ENCODE data around the gene DNAAF5. TPM values are rescaled to one million over a fixed set of nuclear protein-coding genes. Genes with fewer than 3 reads are reported as not detected.

Gene DNAAF5
- total and polyA plus RNA-seq, 2 donors: 10.6 to 20.9 TPM

DNA sequence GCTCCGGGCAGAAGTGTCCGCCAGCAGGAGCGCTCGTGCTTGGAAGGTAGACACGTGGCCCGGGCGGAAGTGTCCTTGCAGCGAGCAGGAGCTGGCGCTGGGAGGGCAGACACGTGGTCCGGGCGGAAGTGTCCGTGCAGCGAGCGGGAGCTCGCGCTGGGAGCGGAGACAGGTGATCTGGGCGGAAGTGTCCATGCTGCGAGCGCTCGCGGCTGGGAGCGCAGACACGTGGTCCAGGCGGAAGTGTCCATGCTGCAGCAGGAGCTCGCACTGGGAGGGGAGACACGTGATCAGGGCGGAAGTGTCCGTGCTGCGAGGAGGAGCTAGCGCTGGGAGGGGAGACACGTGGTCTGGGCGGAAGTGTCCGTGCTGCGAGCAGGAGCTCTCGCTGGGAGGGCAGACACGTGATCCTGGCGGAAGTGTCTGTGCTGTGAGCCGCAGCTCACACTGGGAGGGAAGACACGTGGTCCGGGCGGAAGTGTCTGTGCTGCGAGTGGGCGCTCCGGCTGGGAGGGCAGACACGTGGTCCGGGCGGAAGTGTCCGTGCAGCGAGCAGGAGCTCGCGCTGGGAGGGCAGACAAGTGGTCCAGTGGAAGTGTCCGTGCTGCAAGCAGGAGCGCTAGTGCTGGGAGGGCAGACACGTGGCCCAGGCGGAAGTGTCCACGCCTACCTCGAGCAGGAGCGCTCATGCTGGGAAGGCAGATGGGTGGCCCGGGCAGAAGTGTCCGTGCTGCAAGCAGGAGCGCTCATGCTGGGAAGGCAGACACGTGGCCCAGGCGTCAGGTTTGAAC, 41.6 kb downstream of the DNAAF5 start:
- WGBS: 87% methylated on average over 65 of the region's 65 CpGs
- H3K4me1 ChIP-seq (ENCODE audit: insufficient read depth): no peaks in the 10 kb centered on the region
- peaks cover 7% of the 10 kb centered on the region for H3K36me3 ChIP-seq (ENCODE audit: insufficient read depth)
- DNase-seq (ENCODE audit: extremely low spot score): no peak
- no peak overlapping the region for H3K4me3 ChIP-seq (ENCODE audit: low read depth, low read length)
- no peak overlapping the region for H3K27ac ChIP-seq (ENCODE audit: low read depth)

DNA sequence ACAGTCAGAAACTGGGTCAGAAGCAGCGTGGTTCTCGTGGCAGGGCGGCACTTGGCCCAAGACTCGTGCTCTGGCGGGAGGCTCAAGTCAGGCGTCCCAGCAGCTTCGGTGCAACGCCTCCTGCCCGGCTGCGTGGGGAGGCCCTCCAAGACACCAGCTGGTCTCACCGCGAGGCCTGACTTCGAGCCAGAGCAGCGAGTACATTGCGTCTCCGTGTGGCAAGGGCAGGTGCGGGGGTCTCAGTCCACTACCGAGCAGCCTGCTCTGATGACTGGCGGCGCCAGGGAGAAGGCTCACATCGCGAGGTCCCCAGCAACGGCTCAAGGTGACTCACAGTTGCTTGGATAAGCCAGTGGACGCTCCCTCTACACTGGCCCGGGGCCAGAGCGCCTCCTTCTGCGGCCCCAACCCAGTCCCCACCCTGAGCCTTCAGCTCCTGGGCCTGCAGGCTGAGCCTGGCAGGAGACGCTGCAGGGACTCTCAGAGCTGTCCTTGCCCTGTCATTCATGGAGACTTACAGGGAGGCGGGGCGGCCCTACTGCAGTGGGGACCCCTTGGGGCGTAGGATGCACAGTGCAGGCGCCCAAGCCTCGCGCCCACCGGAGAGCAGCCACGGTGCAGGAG, 42.5 kb downstream of the DNAAF5 start:
- Histone ChIP-seq H3K27ac (ENCODE audit: low read depth) (no peak overlapping the region), H3K36me3 (ENCODE audit: insufficient read depth) (peaks cover 7% of the 10 kb centered on the region), H3K4me1 (ENCODE audit: insufficient read depth) (no peaks in the 10 kb centered on the region), H3K4me3 (ENCODE audit: low read depth, low read length) (no peak overlapping the region)
- 68% methylated on average over 36 of the region's 36 CpGs for WGBS
- DNase-seq (ENCODE audit: extremely low spot score): no peak

DNA sequence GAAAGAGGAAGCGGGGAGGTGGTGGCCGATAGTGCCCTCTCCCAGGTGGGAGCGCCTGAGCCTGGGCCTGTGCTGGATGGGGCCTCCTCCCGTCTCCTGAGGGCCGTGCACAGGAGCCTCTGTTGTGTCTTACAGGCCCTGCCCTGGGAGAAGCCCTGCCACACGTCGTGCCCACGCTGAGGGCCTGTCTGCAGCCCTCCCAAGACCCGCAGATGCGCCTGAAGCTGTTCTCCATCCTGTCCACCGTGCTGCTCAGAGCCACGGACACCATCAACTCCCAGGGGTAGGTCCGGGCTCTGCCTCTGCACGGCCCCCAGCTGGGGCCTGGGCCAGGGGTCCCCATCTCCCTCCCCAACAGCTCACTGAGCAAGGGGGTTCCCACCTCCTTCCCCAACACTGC, 43.8 kb downstream of the DNAAF5 start:
- no peaks in the 10 kb centered on the region for H3K4me1 ChIP-seq (ENCODE audit: insufficient read depth)
- peaks cover 3% of the 10 kb centered on the region for H3K36me3 ChIP-seq (ENCODE audit: insufficient read depth)
- no peak for DNase-seq (ENCODE audit: extremely low spot score)
- 88% methylated on average over 14 of the region's 14 CpGs for WGBS
- H3K4me3 ChIP-seq (ENCODE audit: low read depth, low read length): no peak overlapping the region
- H3K27ac ChIP-seq (ENCODE audit: low read depth): no peak overlapping the region

DNA sequence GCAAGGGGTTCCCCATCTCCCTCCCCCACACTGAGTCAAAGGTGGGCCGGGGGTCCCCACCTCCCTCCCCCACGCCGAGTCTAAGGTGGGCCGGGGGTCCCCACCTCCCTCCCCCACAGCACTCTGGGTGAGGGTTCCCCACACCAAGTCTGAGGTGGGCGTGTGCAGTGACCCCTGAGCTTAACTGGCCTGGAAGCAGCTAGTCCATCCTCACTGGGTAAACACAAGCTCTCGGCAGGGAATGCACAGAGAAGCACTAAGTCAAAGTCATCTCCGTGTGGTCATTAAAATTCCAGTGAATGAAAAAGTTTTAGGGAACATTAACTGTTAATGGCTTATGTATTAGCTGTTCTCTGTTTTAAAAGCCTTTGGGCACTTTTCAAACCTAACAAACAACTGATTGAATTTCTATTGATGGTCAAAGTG, 44.3 kb downstream of the DNAAF5 start:
- no peak for DNase-seq (ENCODE audit: extremely low spot score)
- no peak overlapping the region for H3K4me3 ChIP-seq (ENCODE audit: low read depth, low read length)
- H3K36me3 ChIP-seq (ENCODE audit: insufficient read depth): no peaks in the 10 kb centered on the region
- peak overlapping the region; percentile 50 for H3K27ac ChIP-seq (ENCODE audit: low read depth)
- 42% methylated on average over 7 of the region's 7 CpGs for WGBS
- H3K4me1 ChIP-seq (ENCODE audit: insufficient read depth): no peaks in the 10 kb centered on the region

DNA sequence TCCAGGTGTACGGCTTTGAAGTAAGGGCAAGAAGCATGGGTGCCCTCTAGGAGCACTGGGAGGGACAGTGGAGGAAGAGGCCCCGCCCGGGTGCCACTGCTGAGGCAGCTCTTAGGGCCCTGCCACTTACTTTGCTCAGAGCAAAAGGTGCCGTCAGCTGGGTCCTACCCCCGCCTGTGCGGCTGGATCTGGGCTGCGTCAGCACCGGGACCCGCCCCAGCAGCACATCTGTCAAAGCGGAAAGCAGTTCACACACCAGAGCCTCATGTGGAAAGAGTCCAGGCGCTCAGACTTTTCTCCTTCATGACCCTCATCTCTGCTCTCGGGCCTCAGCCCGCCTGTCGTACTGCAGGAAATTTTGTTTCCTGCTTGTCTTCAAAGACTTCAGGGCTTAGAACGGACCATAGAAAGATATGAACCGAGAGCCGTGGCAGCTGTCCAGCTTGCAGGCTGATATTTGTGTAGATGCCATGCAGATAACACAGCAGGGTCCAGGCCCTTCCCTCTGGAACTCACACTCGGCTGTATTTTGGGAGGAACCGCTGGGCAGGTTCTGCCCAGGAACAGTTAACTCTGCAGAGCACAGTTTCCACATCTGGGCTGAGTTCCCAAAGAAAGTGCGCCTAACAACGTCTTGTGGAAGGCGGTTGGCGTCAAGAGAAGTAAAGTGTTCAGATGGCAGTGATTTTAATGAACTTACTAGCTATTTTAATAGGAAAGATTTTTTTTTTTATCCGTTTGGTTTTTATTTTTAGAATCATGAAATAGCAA, 44.9 kb downstream of the DNAAF5 start:
- Histone ChIP-seq H3K27ac (ENCODE audit: low read depth) (peak overlapping the region; percentile 50), H3K36me3 (ENCODE audit: insufficient read depth) (no peaks in the 10 kb centered on the region), H3K4me3 (ENCODE audit: low read depth, low read length) (no peak overlapping the region), H3K4me1 (ENCODE audit: insufficient read depth) (no peaks in the 10 kb centered on the region)
- peak; percentile 68 for DNase-seq (ENCODE audit: extremely low spot score)
- 14% methylated on average over 24 of the region's 24 CpGs for WGBS

DNA sequence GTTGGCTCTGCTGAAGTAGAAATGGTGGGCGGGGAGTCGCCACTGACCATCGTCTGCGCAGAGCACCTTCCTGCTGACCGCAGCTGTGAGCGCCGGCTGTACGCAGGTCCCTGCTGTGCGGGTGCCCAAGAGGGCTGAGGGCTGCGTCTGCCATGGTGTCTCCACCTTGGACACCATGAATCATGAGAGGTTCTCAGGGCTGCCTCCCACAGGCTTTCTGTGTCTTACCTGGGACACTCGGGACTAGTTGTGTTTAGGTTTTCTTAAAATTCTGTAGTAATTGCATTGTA, 45.5 kb downstream of the DNAAF5 start:
- 60% methylated on average over 11 of the region's 11 CpGs for WGBS
- DNase-seq (ENCODE audit: extremely low spot score): no peak
- Histone ChIP-seq H3K4me1 (ENCODE audit: insufficient read depth) (no peaks in the 10 kb centered on the region), H3K4me3 (ENCODE audit: low read depth, low read length) (no peak overlapping the region), H3K36me3 (ENCODE audit: insufficient read depth) (no peaks in the 10 kb centered on the region), H3K27ac (ENCODE audit: low read depth) (no peak overlapping the region)

DNA sequence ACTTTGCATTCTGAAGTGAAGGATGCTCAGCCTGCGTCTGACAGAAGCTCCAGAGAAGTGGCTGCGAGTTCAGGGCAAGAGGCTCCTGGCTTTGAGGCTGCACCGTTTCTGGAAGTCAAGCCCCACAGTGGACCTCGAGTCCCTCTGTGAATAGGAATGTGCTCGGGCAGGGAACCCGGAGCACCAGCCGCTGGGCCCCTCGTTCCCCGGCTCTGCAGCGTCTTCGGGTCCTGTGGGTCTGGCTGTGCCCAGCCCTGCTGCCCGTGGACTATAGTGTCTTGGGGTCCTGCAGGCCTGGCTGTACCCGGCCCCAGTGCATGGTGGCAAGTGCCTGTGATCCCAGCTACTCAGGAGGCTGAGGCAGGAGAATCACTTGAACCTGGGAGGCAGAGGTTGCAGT, 45.9 kb downstream of the DNAAF5 start:
- no peak for DNase-seq (ENCODE audit: extremely low spot score)
- H3K27ac ChIP-seq (ENCODE audit: low read depth): no peak overlapping the region
- no peaks in the 10 kb centered on the region for H3K4me1 ChIP-seq (ENCODE audit: insufficient read depth)
- H3K36me3 ChIP-seq (ENCODE audit: insufficient read depth): no peaks in the 10 kb centered on the region
- no peak overlapping the region for H3K4me3 ChIP-seq (ENCODE audit: low read depth, low read length)
- WGBS: 92% methylated on average over 13 of the region's 13 CpGs

DNA sequence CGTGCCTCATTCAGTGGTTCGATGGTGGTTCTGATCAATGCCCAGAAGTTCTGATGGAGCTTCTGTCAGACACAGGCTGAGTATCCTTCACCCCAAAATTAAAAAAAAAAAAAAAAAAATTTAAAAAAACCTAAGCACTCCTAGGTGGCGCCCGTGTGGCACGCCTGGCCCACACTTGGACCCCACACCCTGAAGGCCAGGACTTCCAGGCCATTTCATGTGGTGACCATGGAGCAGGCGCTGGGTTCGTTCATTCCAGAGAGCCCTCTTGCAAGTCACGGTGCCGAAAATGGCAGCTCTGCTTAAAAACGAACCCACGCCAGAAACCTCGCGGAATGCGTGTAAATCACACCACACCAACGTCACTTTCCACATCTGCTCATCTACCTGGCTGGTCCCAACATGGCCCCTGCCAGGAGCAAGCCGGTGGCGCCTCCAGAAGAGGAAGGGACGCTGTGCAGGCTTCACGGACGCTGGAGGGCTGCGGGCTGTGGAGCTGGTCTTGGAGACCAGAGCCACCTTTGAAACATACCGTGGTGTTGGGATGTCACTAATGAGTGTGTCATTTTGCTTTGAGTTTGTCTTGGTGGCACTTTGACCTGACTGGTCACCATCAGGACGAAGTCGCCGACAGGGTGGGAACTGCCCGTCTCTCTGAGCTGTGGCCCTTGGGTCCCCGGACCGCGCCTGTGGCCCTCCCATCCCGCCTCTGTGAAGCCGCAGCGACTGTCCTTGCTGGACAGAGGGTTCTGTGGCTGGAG, 46.5 kb downstream of the DNAAF5 start:
- H3K36me3 ChIP-seq (ENCODE audit: insufficient read depth): no peaks in the 10 kb centered on the region
- H3K27ac ChIP-seq (ENCODE audit: low read depth): no peak overlapping the region
- H3K4me1 ChIP-seq (ENCODE audit: insufficient read depth): no peaks in the 10 kb centered on the region
- no peak for DNase-seq (ENCODE audit: extremely low spot score)
- H3K4me3 ChIP-seq (ENCODE audit: low read depth, low read length): no peak overlapping the region
- WGBS: 96% methylated on average over 32 of the region's 32 CpGs

DNA sequence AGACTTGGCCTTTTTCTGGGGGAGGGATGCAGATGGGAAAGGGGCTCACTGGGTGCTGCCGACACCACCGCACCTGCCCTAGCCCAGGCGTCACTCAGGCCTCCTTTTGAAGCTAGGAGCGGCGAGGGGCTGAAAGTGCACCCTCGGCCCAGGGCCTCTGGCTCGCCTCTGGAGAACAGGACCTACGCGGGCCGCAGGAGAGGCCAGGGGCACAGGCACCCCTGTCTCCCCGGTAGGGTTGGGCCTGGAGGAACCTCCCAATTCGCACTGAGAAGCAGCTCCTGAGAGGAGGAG, 47.1 kb downstream of the DNAAF5 start:
- 97% methylated on average over 12 of the region's 12 CpGs for WGBS
- DNase-seq (ENCODE audit: extremely low spot score): no peak
- Histone ChIP-seq H3K27ac (ENCODE audit: low read depth) (no peak overlapping the region), H3K36me3 (ENCODE audit: insufficient read depth) (no peaks in the 10 kb centered on the region), H3K4me3 (ENCODE audit: low read depth, low read length) (no peak overlapping the region), H3K4me1 (ENCODE audit: insufficient read depth) (no peaks in the 10 kb centered on the region)

DNA sequence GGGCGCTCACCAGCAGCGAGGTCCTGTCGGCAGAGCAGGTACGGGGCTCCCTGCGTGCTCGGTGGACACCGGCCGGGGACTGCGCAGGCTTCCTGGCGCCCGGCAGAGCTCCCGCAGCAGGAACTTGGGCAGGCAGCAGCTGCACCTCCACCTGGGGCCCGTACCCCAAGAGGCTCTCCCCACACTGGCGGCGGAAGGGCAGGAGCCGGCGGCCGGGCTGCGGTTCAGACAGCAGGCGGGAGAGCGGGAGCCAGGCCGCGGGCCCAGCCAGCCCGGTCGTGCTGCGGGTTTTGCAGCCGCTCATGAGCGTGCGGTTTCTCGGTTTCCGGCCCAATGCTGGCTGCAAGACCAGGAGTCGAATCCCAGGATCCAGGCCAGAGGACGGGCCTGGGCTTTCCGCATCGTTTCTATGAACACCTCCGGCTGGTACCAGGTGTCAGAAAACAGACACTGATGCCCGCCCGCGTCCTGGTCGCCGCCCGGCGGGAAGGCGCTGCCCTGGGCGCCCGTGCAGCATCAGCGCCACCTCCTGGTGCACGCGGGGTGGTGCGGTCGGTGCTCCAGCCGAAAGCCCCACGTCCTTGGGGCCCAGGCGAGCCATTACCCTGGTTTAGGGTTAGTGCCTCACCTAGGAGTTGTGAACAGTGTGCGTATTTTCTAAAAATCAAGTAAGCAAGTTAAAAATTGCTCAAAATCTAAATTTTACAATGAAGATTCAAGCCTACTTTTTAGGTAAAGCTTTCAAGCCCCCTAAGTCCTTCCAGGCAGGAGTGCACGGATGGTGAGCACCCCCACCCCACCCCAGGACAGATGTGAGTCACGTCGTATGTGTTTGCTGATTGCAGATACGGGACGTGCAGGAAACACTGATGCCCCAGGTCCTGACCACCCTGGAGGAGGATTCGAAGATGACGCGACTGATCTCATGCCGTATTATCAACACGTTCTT, 47.9 kb downstream of the DNAAF5 start:
- no peak overlapping the region for H3K4me3 ChIP-seq (ENCODE audit: low read depth, low read length)
- DNase-seq (ENCODE audit: extremely low spot score): no peak
- H3K36me3 ChIP-seq (ENCODE audit: insufficient read depth): no peaks in the 10 kb centered on the region
- no peak overlapping the region for H3K27ac ChIP-seq (ENCODE audit: low read depth)
- no peaks in the 10 kb centered on the region for H3K4me1 ChIP-seq (ENCODE audit: insufficient read depth)
- 67% methylated on average over 65 of the region's 65 CpGs for WGBS

DNA sequence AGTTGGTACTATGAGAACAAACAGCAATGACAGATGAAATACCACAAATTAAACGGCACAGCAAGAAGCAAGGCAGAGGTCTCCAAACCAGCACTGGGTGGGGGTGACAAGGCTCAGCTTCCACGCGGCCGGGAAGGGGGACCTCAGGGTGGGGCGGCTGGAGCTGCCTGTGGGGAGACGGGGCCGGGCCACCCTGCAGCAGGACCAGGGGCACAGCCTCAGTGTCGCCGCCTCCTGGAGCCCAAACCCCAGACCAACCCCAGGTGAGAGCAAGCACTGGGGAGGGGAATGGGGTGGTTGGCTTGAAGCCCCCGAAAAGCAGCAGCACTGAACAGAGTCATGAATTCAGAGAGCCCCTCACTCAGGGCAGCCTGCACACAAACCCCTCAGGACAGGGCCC, 49.9 kb downstream of the DNAAF5 start:
- Histone ChIP-seq H3K4me3 (ENCODE audit: low read depth, low read length) (no peak overlapping the region), H3K36me3 (ENCODE audit: insufficient read depth) (no peaks in the 10 kb centered on the region), H3K4me1 (ENCODE audit: insufficient read depth) (no peaks in the 10 kb centered on the region), H3K27ac (ENCODE audit: low read depth) (no peak overlapping the region)
- no peak for DNase-seq (ENCODE audit: extremely low spot score)
- WGBS: 93% methylated on average over 10 of the region's 10 CpGs

DNA sequence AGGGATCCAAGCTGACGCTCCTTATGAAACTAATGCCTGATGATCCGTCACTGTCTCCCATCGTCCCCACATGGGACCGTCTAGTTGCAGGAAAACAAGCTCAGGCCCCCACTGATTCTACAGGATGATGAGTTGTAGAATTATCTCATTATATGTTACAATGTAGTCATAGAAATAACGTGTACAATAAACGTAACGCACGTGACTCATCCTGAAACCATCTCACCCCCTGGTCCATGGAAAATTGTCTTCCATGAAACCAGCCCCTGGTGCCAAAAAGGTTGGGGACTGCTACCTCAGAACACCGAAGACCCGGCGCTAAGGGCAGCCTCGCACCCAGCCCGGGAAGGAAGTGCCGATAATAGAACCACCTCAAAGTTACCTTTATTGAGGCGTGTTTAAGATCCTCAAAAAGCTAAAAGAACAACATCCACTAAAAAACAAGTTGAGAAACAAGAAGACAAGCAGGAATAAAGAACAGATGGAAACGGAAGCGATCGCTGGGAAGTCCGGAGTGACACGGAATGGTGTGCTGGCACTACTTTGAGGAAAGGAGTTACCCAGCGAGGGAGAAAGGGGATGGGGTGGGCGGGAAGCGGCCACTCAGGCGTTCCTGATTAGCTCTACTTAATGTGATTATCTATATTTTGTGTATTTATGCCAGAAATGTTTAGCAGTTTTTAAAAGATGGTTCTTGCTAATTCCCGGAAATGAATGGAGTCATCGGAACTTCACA, 50.7 kb downstream of the DNAAF5 start:
- 88% methylated on average over 26 of the region's 26 CpGs for WGBS
- DNase-seq (ENCODE audit: extremely low spot score): no peak
- Histone ChIP-seq H3K4me3 (ENCODE audit: low read depth, low read length) (no peak overlapping the region), H3K27ac (ENCODE audit: low read depth) (no peak overlapping the region), H3K36me3 (ENCODE audit: insufficient read depth) (no peaks in the 10 kb centered on the region), H3K4me1 (ENCODE audit: insufficient read depth) (no peaks in the 10 kb centered on the region)

Measured in urinary bladder (tissue), 4 donors.